ENCODE measurements around the gene FBXL19. TPM values are rescaled to one million over a fixed set of nuclear protein-coding genes. Genes with fewer than 3 reads are reported as not detected.
A peak's percentile ranks its signal among the peaks of the same experiment; 100 is the strongest.

FBXL19 gene
- total and polyA plus RNA-seq, 9 of the 15 experiments (the other 6 are each of a cell fraction or from before 2014, with no cell fraction given) = 0.13 to 48.0 (median 13.5) TPM; not detected in 1

DNA sequence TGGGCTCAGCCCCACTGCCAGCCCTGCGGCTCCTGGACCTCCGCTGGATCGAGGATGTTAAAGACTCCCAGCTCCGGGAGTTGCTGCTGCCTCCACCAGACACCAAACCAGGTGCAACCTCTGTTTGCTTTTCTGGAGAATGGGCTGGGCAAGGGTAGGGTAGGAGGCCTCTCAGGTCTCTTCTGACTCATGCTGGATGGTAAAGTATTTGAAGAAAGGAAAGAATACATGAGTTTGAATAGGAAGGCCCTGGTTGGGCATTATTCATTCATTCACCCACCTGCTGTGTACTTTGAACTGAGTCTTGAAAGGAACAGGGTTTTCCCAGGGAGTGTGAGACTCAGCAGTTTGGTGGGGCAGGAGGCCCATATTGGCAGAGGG is 19.0 kb downstream of the FBXL19 start (continued):
- TF ChIP-seq, protein P1, sequence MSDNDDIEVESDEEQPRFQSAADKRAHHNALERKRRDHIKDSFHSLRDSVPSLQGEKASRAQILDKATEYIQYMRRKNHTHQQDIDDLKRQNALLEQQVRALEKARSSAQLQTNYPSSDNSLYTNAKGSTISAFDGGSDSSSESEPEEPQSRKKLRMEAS (CRISPR knock-in tag; IDR thresholded peaks at IDR 0.05) = no peak
- TF ChIP-seq, protein P2, sequence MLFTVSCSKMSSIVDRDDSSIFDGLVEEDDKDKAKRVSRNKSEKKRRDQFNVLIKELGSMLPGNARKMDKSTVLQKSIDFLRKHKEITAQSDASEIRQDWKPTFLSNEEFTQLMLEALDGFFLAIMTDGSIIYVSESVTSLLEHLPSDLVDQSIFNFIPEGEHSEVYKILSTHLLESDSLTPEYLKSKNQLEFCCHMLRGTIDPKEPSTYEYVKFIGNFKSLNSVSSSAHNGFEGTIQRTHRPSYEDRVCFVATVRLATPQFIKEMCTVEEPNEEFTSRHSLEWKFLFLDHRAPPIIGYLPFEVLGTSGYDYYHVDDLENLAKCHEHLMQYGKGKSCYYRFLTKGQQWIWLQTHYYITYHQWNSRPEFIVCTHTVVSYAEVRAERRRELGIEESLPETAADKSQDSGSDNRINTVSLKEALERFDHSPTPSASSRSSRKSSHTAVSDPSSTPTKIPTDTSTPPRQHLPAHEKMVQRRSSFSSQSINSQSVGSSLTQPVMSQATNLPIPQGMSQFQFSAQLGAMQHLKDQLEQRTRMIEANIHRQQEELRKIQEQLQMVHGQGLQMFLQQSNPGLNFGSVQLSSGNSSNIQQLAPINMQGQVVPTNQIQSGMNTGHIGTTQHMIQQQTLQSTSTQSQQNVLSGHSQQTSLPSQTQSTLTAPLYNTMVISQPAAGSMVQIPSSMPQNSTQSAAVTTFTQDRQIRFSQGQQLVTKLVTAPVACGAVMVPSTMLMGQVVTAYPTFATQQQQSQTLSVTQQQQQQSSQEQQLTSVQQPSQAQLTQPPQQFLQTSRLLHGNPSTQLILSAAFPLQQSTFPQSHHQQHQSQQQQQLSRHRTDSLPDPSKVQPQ (CRISPR knock-in tag; IDR thresholded peaks at IDR 0.05; ENCODE audit: borderline replicate concordance) = no peak

DNA sequence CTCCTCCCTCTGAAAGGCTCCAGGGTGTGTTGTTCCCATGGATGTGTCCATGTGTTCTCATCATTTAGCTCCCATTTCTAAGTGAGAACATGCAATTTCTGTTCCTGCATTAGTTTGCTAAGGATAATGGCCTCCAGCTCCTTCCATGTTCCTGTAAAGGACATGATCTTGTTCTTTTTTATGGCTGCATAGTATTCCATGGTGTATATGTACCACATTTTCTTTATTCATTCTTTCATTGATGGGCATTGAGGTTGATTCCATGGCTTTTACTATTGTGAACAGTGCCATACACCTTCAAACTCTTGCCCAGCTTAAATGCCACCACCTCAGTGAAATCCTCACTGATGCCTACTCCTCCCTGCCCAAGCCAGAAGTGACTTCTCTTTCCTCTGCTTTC is 21.0 kb downstream of the FBXL19 start:
- no peak overlapping the region for H3K4me2 ChIP-seq (ENCODE audit: insufficient read depth, low read length)
- DNase-seq (ENCODE audit: extremely low read depth in 1 of 4, low spot score in 3 of 4) (no peak), FAIRE-seq (no peak), ATAC-seq (no peak)
- BruUV-seq (replicated peaks) = no TSS peak
- H3K4me3 ChIP-seq = no peak overlapping the region
- H4K20me1 ChIP-seq (replicated peaks; ENCODE audit: control insufficient read depth, insufficient read depth, low read length) = no peaks in the 10 kb centered on the region
- TF ChIP-seq ZNF133 (CRISPR knock-in tag; IDR thresholded peaks at IDR 0.05) (no peak), EZH2 (IDR thresholded peaks at IDR 0.05; ENCODE audit: borderline replicate concordance, low read depth, low read length) (no peak), ZNF146 (CRISPR knock-in tag; IDR thresholded peaks at IDR 0.05; ENCODE audit: unreplicated experiment) (peak; percentile 88), DMBX1 (CRISPR knock-in tag; IDR thresholded peaks at IDR 0.05; ENCODE audit: borderline replicate concordance) (no peak), KDM1A (IDR thresholded peaks at IDR 0.05) (0 out of 4 replicates have a peak, but pooled peaks have one; percentile 14 to 19), CC2D1A (IDR thresholded peaks at IDR 0.05) (no peak)
- TF ChIP-seq, protein P3, sequence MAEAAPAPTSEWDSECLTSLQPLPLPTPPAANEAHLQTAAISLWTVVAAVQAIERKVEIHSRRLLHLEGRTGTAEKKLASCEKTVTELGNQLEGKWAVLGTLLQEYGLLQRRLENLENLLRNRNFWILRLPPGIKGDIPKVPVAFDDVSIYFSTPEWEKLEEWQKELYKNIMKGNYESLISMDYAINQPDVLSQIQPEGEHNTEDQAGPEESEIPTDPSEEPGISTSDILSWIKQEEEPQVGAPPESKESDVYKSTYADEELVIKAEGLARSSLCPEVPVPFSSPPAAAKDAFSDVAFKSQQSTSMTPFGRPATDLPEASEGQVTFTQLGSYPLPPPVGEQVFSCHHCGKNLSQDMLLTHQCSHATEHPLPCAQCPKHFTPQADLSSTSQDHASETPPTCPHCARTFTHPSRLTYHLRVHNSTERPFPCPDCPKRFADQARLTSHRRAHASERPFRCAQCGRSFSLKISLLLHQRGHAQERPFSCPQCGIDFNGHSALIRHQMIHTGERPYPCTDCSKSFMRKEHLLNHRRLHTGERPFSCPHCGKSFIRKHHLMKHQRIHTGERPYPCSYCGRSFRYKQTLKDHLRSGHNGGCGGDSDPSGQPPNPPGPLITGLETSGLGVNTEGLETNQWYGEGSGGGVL (CRISPR knock-in tag; IDR thresholded peaks at IDR 0.05) = no peak
- H3K27me3 ChIP-seq (ENCODE audit: control insufficient read depth in 2 of 2, insufficient read depth in 2 of 2, low read length in 2 of 2) = no peaks in the 10 kb centered on the region
- H3K9me3 ChIP-seq (replicated peaks; ENCODE audit: control insufficient read depth, insufficient read depth, low read depth, low read length) = no peaks in the 10 kb centered on the region
- H3K79me2 ChIP-seq (ENCODE audit: control insufficient read depth, insufficient read depth, low read length) = peaks cover 2% of the 10 kb centered on the region; the same call in 2 of the 3 replicates
- H3K4me1 ChIP-seq (replicated peaks in 1 of 2; ENCODE audit: control insufficient read depth in 2 of 2, insufficient read depth in 2 of 2, low read length in 2 of 2) = peaks cover 8 to 37% of the 10 kb centered on the region in 2 experiments; a peak in 4 of 5 replicates
- H2AFZ ChIP-seq (ENCODE audit: low read depth, low read length) = no peak overlapping the region
- ChIA-PET CTCF (ENCODE audit: low intra/inter-chr PET ratio) (no interaction called here), POLR2A (interaction anchor here (1.7 kb wide), 1 partner anchor 10 kb away, joined by 4 read pairs; no protein-coding TSS in a partner anchor)
- H3K9ac ChIP-seq (ENCODE audit: insufficient read depth in 1 of 2, low read depth in 2 of 2, low read length in 2 of 2) = no peak overlapping the region
- intact Hi-C loops (cut with micrococcal nuclease) (no loop called here), in situ Hi-C loops (cut with MboI) (no loop called here)
- H3K27ac ChIP-seq (ENCODE audit: extremely low read depth, low read depth, low read length) = no peak overlapping the region
- peaks cover 61% of the 10 kb centered on the region; the same call in 2 of the 3 replicates for H3K36me3 ChIP-seq (ENCODE audit: control insufficient read depth, insufficient read depth, low read length)
- no peaks in the 10 kb centered on the region for H3K9me1 ChIP-seq (ENCODE audit: control insufficient read depth, insufficient read depth, low read length)

All from K562 (cell line).